Measurements from ENCODE around the gene F12.
A peak's percentile ranks its signal among the peaks of the same experiment; 100 is the strongest.

DNA sequence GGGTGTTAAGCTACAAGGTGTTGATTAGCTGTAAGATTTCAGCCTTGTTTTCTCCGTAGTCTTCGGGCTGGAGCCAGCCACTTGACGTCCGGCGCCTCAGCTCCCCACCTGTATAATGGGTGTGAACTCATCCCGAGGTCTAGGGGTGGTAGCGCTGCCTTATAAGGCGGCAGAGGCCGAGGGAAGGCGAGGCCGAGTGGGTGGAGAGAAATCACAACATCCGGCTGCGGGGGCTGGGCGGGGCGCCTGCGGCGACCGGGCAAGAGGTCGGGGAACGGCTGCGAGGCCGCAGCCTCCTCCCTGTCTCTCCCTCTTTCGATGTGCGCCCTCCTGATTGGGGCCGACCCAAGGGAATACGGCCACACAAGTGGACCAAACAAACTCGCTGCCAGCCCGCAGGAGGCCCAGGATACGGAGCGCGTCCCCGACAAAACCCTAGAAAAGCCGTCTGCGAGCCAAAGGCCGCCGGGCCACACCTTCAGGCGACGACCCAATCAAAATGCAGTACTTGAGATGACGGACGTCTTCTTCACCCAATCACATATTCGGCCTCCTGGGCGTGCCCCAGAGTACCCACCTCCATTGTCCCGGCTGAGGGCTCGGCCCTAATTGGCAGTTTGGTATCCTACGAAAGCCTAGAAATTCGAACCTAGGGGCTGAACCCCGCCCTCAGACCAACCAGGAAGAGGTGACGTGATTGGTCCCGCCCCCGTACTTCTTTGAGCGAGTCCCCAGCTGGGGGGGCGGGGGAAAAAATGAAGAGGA is 16.6 kb upstream of the F12 start:
- TF ChIP-seq POLR2A (IDR thresholded peaks at IDR 0.05) (peak; percentile 93), EP300 (IDR thresholded peaks at IDR 0.05; ENCODE audit: low read depth) (no peak)
- TF ChIP-seq, protein P1, sequence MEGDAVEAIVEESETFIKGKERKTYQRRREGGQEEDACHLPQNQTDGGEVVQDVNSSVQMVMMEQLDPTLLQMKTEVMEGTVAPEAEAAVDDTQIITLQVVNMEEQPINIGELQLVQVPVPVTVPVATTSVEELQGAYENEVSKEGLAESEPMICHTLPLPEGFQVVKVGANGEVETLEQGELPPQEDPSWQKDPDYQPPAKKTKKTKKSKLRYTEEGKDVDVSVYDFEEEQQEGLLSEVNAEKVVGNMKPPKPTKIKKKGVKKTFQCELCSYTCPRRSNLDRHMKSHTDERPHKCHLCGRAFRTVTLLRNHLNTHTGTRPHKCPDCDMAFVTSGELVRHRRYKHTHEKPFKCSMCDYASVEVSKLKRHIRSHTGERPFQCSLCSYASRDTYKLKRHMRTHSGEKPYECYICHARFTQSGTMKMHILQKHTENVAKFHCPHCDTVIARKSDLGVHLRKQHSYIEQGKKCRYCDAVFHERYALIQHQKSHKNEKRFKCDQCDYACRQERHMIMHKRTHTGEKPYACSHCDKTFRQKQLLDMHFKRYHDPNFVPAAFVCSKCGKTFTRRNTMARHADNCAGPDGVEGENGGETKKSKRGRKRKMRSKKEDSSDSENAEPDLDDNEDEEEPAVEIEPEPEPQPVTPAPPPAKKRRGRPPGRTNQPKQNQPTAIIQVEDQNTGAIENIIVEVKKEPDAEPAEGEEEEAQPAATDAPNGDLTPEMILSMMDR (IDR thresholded peaks at IDR 0.05), result no peak

Data from transverse colon (tissue), 3 donors.